Suprapubic skin (tissue), 4 donors: Measurements from ENCODE around the gene SPP1. TPM values are rescaled to one million over a fixed set of nuclear protein-coding genes. Genes with fewer than 3 reads are reported as not detected.

Source experiments
- DNase-seq, 2 donors: peaks; one replicate each; pipeline ENCODE4 v3.0.0-alpha.2; 2019; ENCODE audit warnings: low spot score in 2 of 2
- H3K27ac ChIP-seq: fragments of 200-600 bp; sonication (generic); one replicate; pipeline ENCODE4 v1.5.1; 2019
- H3K27me3 ChIP-seq: fragments of 200-600 bp; sonication (generic); one replicate; pipeline ENCODE4 v1.5.1; 2019
- H3K36me3 ChIP-seq: fragments of 200-600 bp; sonication (generic); one replicate; pipeline ENCODE4 v1.5.1; 2019
- H3K4me1 ChIP-seq: fragments of 200-600 bp; sonication (generic); one replicate; pipeline ENCODE4 v1.5.1; 2019
- H3K4me3 ChIP-seq: fragments of 200-600 bp; sonication (generic); one replicate; pipeline ENCODE4 v1.5.1; 2019; ENCODE audit warnings: mild to moderate bottlenecking
- H3K9me3 ChIP-seq: fragments of 200-600 bp; sonication (generic); one replicate; pipeline ENCODE4 v1.5.1; 2019
- CTCF ChIP-seq, 2 donors: fragments of 200-600 bp in 1 of 2; fragments of 450-650 bp in 1 of 2; sonication (generic) in 1 of 2; IDR thresholded peaks; one replicate each; pipeline ENCODE4 v1.5.1; 2016 to 2019; ENCODE audit warnings: antibody characterized with exemption in 2 of 2, mild to moderate bottlenecking in 1 of 2, moderate library complexity in 1 of 2
- EP300 ChIP-seq: sonication (generic); formaldehyde crosslinking; IDR thresholded peaks from one replicate; pipeline ENCODE4 v1.6.1; 2017; ENCODE audit warnings: antibody characterized with exemption
- POLR2A ChIP-seq, 2 donors: fragments of 450-650 bp; IDR thresholded peaks; one replicate each; pipeline ENCODE4 v1.6.1; 2017; ENCODE audit warnings: antibody characterized with exemption in 2 of 2, mild to moderate bottlenecking in 2 of 2, moderate library complexity in 2 of 2
- POLR2AphosphoS5 ChIP-seq, 3 donors: sonication (generic); formaldehyde crosslinking; IDR thresholded peaks; one replicate each; pipeline ENCODE4 v1.6.1; 2017; ENCODE audit warnings: antibody characterized with exemption in 3 of 3
- WGBS: methylation state at CpG from one replicate; pipeline ENCODE4 v1.1.5; 2018; 5-methylcytosine and 5-hydroxymethylcytosine counted together
- total RNA-seq, 4 donors: library from RNA; depleted of rRNA; stranded (reverse); fragments of >200 nt; gene quantifications; one replicate each; pipeline ENCODE4 v1.1.0, GENCODE V29; 2016

The SPP1 gene
- total RNA-seq, 4 donors from 2014 or later = 2.0 to 11.3 (median 2.9) TPM; not detected in 1

- Histone ChIP-seq H3K9me3 (no peaks in the 10 kb centered on the region), H3K27me3 (no peaks in the 10 kb centered on the region), H3K36me3 (no peaks in the 10 kb centered on the region), H3K4me1 (peaks cover 4% of the 10 kb centered on the region), H3K4me3 (no peak overlapping the region), H3K27ac (no peak overlapping the region)
- no peak for DNase-seq
- 87% methylated on average over 3 of the region's 3 CpGs for WGBS
- no peak for TF ChIP-seq EP300
- TF ChIP-seq POLR2A (IDR thresholded peaks at IDR 0.05) = no peak
- TF ChIP-seq CTCF (IDR thresholded peaks at IDR 0.05) = no peak
- TF ChIP-seq POLR2AphosphoS5 (IDR thresholded peaks at IDR 0.05) = no peak
Measured at GRCh38 chr4:87946766-87947165, 28.7 kb upstream of the SPP1 start.

GRCh38 chr4:87947381-87948160 is 27.9 kb upstream of the SPP1 start:
- Histone ChIP-seq H3K27ac (no peak overlapping the region), H3K4me1 (peaks cover 4% of the 10 kb centered on the region), H3K27me3 (no peaks in the 10 kb centered on the region), H3K4me3 (no peak overlapping the region), H3K9me3 (no peaks in the 10 kb centered on the region), H3K36me3 (no peaks in the 10 kb centered on the region)
- TF ChIP-seq POLR2A (IDR thresholded peaks at IDR 0.05) (no peak), EP300 (no peak), CTCF (IDR thresholded peaks at IDR 0.05) (no peak), POLR2AphosphoS5 (IDR thresholded peaks at IDR 0.05) (no peak)
- DNase-seq = no peak
- 85% methylated on average over 6 of the region's 6 CpGs for WGBS

- H3K27ac ChIP-seq = no peak overlapping the region
- no peaks in the 10 kb centered on the region for H3K36me3 ChIP-seq
- 52% methylated on average over 1 of the region's 1 CpG for WGBS
- no peak for TF ChIP-seq POLR2A (IDR thresholded peaks at IDR 0.05)
- TF ChIP-seq POLR2AphosphoS5 (IDR thresholded peaks at IDR 0.05) = no peak
- TF ChIP-seq EP300 = no peak
- TF ChIP-seq CTCF (IDR thresholded peaks at IDR 0.05) = no peak
- no peaks in the 10 kb centered on the region for H3K27me3 ChIP-seq
- H3K4me3 ChIP-seq = no peak overlapping the region
- peaks cover 4% of the 10 kb centered on the region for H3K4me1 ChIP-seq
- no peak for DNase-seq
- no peaks in the 10 kb centered on the region for H3K9me3 ChIP-seq
Measured at GRCh38 chr4:87949961-87950360, 25.6 kb upstream of the SPP1 start.

GRCh38 chr4:87950493-87950892 is 25.0 kb upstream of the SPP1 start:
- H3K9me3 ChIP-seq = no peaks in the 10 kb centered on the region
- no peak for TF ChIP-seq CTCF (IDR thresholded peaks at IDR 0.05)
- TF ChIP-seq POLR2A (IDR thresholded peaks at IDR 0.05) = no peak
- TF ChIP-seq EP300 = no peak
- no peak for TF ChIP-seq POLR2AphosphoS5 (IDR thresholded peaks at IDR 0.05)
- H3K36me3 ChIP-seq = no peaks in the 10 kb centered on the region
- no peak overlapping the region for H3K4me3 ChIP-seq
- no peak for DNase-seq
- no peaks in the 10 kb centered on the region for H3K27me3 ChIP-seq
- H3K27ac ChIP-seq = no peak overlapping the region
- peaks cover 4% of the 10 kb centered on the region for H3K4me1 ChIP-seq

GRCh38 chr4:87950936-87951511 is 24.5 kb upstream of the SPP1 start:
- 72% methylated on average over 3 of the region's 3 CpGs for WGBS
- no peak overlapping the region for H3K4me3 ChIP-seq

More at GRCh38 chr4:87950936-87951511, 24.5 kb upstream of the SPP1 start:
- Histone ChIP-seq H3K36me3 (no peaks in the 10 kb centered on the region), H3K27ac (no peak overlapping the region), H3K27me3 (no peaks in the 10 kb centered on the region), H3K9me3 (no peaks in the 10 kb centered on the region), H3K4me1 (peaks cover 4% of the 10 kb centered on the region)
- TF ChIP-seq EP300 (no peak), POLR2AphosphoS5 (IDR thresholded peaks at IDR 0.05) (no peak), POLR2A (IDR thresholded peaks at IDR 0.05) (no peak), CTCF (IDR thresholded peaks at IDR 0.05) (no peak)
- no peak for DNase-seq
